Measurements from ENCODE around the gene FREM1. TPM values are rescaled to one million over a fixed set of nuclear protein-coding genes. Genes with fewer than 3 reads are reported as not detected.

The FREM1 gene
- total RNA-seq, 1 donor from 2014 or later: 0.85 TPM

DNA sequence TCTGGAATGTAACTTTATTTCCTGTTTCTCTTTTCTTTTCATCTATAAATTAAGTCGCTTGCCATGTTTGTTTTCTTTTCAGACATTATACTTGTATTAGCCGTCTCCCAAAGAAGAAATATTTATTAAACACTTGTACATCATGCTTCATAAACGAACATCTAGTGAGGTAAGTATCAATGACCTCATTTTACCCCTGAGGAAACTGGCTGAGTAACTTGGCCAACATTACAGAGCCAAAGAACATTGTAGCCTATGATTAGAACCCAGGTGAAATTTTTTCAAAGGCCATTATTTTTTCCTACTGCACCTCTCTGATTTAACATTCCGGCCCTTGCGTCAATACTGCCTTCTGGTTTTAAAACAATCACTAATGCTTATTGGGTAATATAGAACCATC is 4.2 kb downstream of the FREM1 start:
- Histone ChIP-seq H3K27me3 (no peaks in the 10 kb centered on the region), H3K4me3 (no peak overlapping the region), H3K9me3 (no peaks in the 10 kb centered on the region), H3K4me1 (peaks cover 0 to 33% of the 10 kb centered on the region in 2 donors), H3K36me3 (no peaks in the 10 kb centered on the region), H3K27ac (peak overlapping the region; percentile 57 to 71)
- TF ChIP-seq CTCF (IDR thresholded peaks at IDR 0.05): no peak
- no peak for DNase-seq (ENCODE audit: low spot score in 2 of 2)
- intact Hi-C loops (cut with DNase I): loop anchor here (2.0 to 10.0 kb wide), 3 partner anchors 25 to 239 kb away; no protein-coding TSS in a partner anchor

GRCh38 chr9:14903040-14903439 is 7.2 kb downstream of the FREM1 start:
- TF ChIP-seq CTCF (IDR thresholded peaks at IDR 0.05): no peak
- Histone ChIP-seq H3K36me3 (no peaks in the 10 kb centered on the region), H3K27me3 (no peaks in the 10 kb centered on the region), H3K4me1 (peaks cover 0 to 25% of the 10 kb centered on the region in 2 donors), H3K9me3 (no peaks in the 10 kb centered on the region), H3K27ac (no peak overlapping the region), H3K4me3 (no peak overlapping the region)
- intact Hi-C loops (cut with DNase I): loop anchor here (10.0 kb wide), 2 partner anchors 92 to 242 kb away; no protein-coding TSS in a partner anchor
- DNase-seq (ENCODE audit: low spot score in 2 of 2): no peak

GRCh38 chr9:14902561-14902960 is 7.7 kb downstream of the FREM1 start:
- no peaks in the 10 kb centered on the region for H3K36me3 ChIP-seq
- H3K27me3 ChIP-seq: no peaks in the 10 kb centered on the region
- H3K4me3 ChIP-seq: no peak overlapping the region
- peak overlapping the region in 1 of 2 donors; percentile 12 for H3K27ac ChIP-seq
- intact Hi-C loops (cut with DNase I): loop anchor here (10.0 kb wide), 2 partner anchors 92 to 242 kb away; no protein-coding TSS in a partner anchor
- no peak for DNase-seq (ENCODE audit: low spot score in 2 of 2)
- TF ChIP-seq CTCF (IDR thresholded peaks at IDR 0.05): no peak
- no peaks in the 10 kb centered on the region for H3K9me3 ChIP-seq
- peaks cover 0 to 23% of the 10 kb centered on the region in 2 donors for H3K4me1 ChIP-seq

GRCh38 chr9:14899815-14900193 is 10.4 kb downstream of the FREM1 start:
- H3K36me3 ChIP-seq: no peaks in the 10 kb centered on the region
- H3K27ac ChIP-seq: no peak overlapping the region
- DNase-seq (ENCODE audit: low spot score in 2 of 2): no peak
- intact Hi-C loops (cut with DNase I): loop anchor here (10.0 kb wide), 2 partner anchors 95 to 245 kb away; no protein-coding TSS in a partner anchor
- peaks cover 0 to 3% of the 10 kb centered on the region in 2 donors for H3K4me1 ChIP-seq
- H3K4me3 ChIP-seq: no peak overlapping the region
- TF ChIP-seq CTCF (IDR thresholded peaks at IDR 0.05): no peak
- no peaks in the 10 kb centered on the region for H3K9me3 ChIP-seq
- H3K27me3 ChIP-seq: no peaks in the 10 kb centered on the region

DNA sequence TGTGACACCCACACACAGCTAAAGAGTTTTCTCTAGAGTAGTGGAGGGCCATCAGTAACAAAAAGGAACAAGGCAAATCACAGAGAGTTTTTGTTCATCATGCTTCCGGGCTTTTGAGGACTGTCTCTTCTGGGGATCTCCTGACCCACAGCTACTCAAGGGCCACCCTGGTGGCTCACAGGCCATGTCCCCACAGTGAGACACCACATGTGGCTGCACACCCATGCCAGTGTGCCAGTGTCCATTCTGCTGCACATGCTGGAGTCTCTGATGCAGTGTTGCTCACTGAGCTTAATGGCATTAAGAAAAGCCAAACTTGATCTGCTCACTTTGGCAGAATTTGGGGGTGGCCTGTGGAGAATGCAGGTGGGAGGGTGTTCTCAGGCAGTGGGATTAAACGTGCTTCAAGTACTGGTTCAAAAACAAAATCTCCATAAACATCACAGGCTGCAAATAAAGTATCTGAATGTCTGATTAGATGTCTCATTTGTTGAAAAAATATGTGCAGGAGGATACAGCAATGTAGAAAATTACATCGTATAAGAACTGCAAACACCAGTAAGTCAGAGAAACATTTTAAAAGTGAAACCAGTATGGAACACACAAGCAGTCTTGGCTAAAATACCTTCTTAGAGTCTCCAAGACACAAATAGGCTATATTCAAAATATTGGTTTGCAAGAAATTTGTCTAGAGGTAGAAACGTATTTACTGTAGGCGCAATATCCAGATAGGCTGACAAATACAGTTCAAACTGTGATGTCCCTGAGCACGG is 11.0 kb downstream of the FREM1 start:
- Histone ChIP-seq H3K4me3 (no peak overlapping the region), H3K27ac (no peak overlapping the region)
- no peak for TF ChIP-seq CTCF (IDR thresholded peaks at IDR 0.05)

More for the DNA sequence above, 11.0 kb downstream of the FREM1 start:
- DNase-seq (ENCODE audit: low spot score in 2 of 2): no peak
- intact Hi-C loops (cut with DNase I): no loop called here
- no peaks in the 10 kb centered on the region for H3K36me3 ChIP-seq
- H3K4me1 ChIP-seq: peaks cover 0 to 3% of the 10 kb centered on the region in 2 donors
- H3K27me3 ChIP-seq: no peaks in the 10 kb centered on the region
- no peaks in the 10 kb centered on the region for H3K9me3 ChIP-seq

All from ascending aorta (tissue), 2 donors.